ENCODE results near the gene IGSF22.

- no peak for TF ChIP-seq EP300 (IDR thresholded peaks at IDR 0.05)
- TF ChIP-seq CTCF (IDR thresholded peaks at IDR 0.05) = no peak
Measured at GRCh38 chr11:18701614-18702216, 24.3 kb downstream of the IGSF22 start.

All from upper lobe of left lung (tissue), 4 donors.